SK-N-SH treated with all-trans-retinoic acid at 6 μM for 48 hours (cell line): ENCODE results near the gene ADNP.

Source experiments
- ATAC-seq: fragments of 200-7000 bp; cut with Tn5 transposase; 3 replicates; pipeline ENCODE4 v1.9.1; 2020; ENCODE audit warnings: mild to moderate bottlenecking, moderate library complexity
- ARNTL ChIP-seq: fragments of 450-650 bp; formaldehyde crosslinking; IDR thresholded peaks from 2 replicates; pipeline ENCODE4 v1.5.0; 2020; ENCODE audit warnings: low read depth, mild to moderate bottlenecking, moderate library complexity, borderline replicate concordance
- BACH2 ChIP-seq: fragments of 250-450 bp; sonication (Bioruptor Pico); IDR thresholded peaks from 2 replicates; pipeline ENCODE4 v1.9.0; 2021; ENCODE audit warnings: mild to moderate bottlenecking, borderline replicate concordance
- CREB5 ChIP-seq: fragments of 250-450 bp; sonication (Bioruptor Pico); IDR thresholded peaks from 2 replicates; pipeline ENCODE4 v1.5.1; 2020; ENCODE audit warnings: low read depth, mild to moderate bottlenecking, moderate library complexity
- CSDC2 ChIP-seq: fragments of 250-450 bp; sonication (Bioruptor Pico); IDR thresholded peaks from 2 replicates; pipeline ENCODE4 v1.5.0; 2020; ENCODE audit warnings: mild to moderate bottlenecking, moderate library complexity
- ESRRG ChIP-seq: fragments of 250-450 bp; sonication (Bioruptor Pico); IDR thresholded peaks from 2 replicates; pipeline ENCODE4 v1.6.1; 2021; ENCODE audit warnings: mild to moderate bottlenecking
- GLIS3 ChIP-seq: fragments of 250-450 bp; sonication (Bioruptor Pico); IDR thresholded peaks from 2 replicates; pipeline ENCODE4 v1.5.0; 2020; ENCODE audit warnings: mild to moderate bottlenecking, moderate library complexity
- ISL1 ChIP-seq: fragments of 250-450 bp; sonication (Bioruptor Pico); IDR thresholded peaks from 2 replicates; pipeline ENCODE4 v2.1.2; 2022; ENCODE audit warnings: mild to moderate bottlenecking, moderate library complexity
- OSR1 ChIP-seq: fragments of 250-450 bp; sonication (Bioruptor Pico); IDR thresholded peaks from 2 replicates; pipeline ENCODE4 v1.8.0; 2022; ENCODE audit warnings: moderate library complexity, mild to moderate bottlenecking, inconsistent platforms
- PATZ1 ChIP-seq: fragments of 250-450 bp; sonication (Bioruptor Pico); IDR thresholded peaks from 2 replicates; pipeline ENCODE4 v1.8.0; 2020; ENCODE audit warnings: mild to moderate bottlenecking, moderate library complexity, borderline replicate concordance
- POU6F1 ChIP-seq: fragments of 250-450 bp; sonication (Bioruptor Pico); IDR thresholded peaks from 2 replicates; pipeline ENCODE4 v1.8.0; 2021; ENCODE audit warnings: low read depth, mild to moderate bottlenecking, moderate library complexity, borderline replicate concordance
- RARB ChIP-seq: fragments of 250-450 bp; sonication (Bioruptor Pico); IDR thresholded peaks from 2 replicates; pipeline ENCODE4 v1.8.0; 2021; ENCODE audit warnings: mild to moderate bottlenecking, moderate library complexity
- SNAI2 ChIP-seq: fragments of 250-450 bp; sonication (Bioruptor Pico); IDR thresholded peaks from 2 replicates; pipeline ENCODE4 v1.5.0; 2020; ENCODE audit warnings: mild to moderate bottlenecking, moderate library complexity
- TCF4 ChIP-seq: fragments of 250-450 bp; sonication (Bioruptor Pico); IDR thresholded peaks from 2 replicates; pipeline ENCODE4 v1.8.0; 2021; ENCODE audit warnings: mild to moderate bottlenecking, moderate library complexity, borderline replicate concordance
- TOX ChIP-seq: fragments of 250-450 bp; sonication (Bioruptor Pico); IDR thresholded peaks from 2 replicates; pipeline ENCODE4 v1.8.0; 2021; ENCODE audit warnings: mild to moderate bottlenecking, moderate library complexity, borderline replicate concordance
- TSHZ2 ChIP-seq: fragments of 250-450 bp; sonication (Bioruptor Pico); IDR thresholded peaks from 2 replicates; pipeline ENCODE4 v1.5.0; 2020; ENCODE audit warnings: mild to moderate bottlenecking, moderate library complexity
- ZC3H10 ChIP-seq: fragments of 250-450 bp; sonication (Bioruptor Pico); IDR thresholded peaks from 2 replicates; pipeline ENCODE4 v1.5.1; 2021; ENCODE audit warnings: mild to moderate bottlenecking, moderate library complexity
- ZFP30 ChIP-seq: fragments of 450-650 bp; formaldehyde crosslinking; IDR thresholded peaks from 2 replicates; pipeline ENCODE4 v1.5.0; 2022; ENCODE audit warnings: mild to moderate bottlenecking, moderate library complexity
- ZNF565 ChIP-seq: fragments of 450-650 bp; formaldehyde crosslinking; conservative IDR thresholded peaks from 2 replicates; pipeline ENCODE4 v1.5.0; 2020; ENCODE audit warnings: low read depth, mild to moderate bottlenecking, moderate library complexity
- ZNF70 ChIP-seq: fragments of 450-650 bp; formaldehyde crosslinking; IDR thresholded peaks from 2 replicates; pipeline ENCODE4 v1.5.0; 2020; ENCODE audit warnings: mild to moderate bottlenecking, moderate library complexity
- ZNF8 ChIP-seq: fragments of 450-650 bp; formaldehyde crosslinking; IDR thresholded peaks from 2 replicates; pipeline ENCODE4 v1.5.0; 2020; ENCODE audit warnings: mild to moderate bottlenecking, moderate library complexity

The ADNP gene

GRCh38 chr20:50969912-50970311 lies 38.7 kb upstream of the ADNP start:
- no peak for TF ChIP-seq TOX (CRISPR knock-in tag)
- no peak for TF ChIP-seq PATZ1
- TF ChIP-seq ZNF8 (CRISPR knock-in tag) = no peak
- no peak for TF ChIP-seq OSR1 (CRISPR knock-in tag)
- TF ChIP-seq RARB (CRISPR knock-in tag) = no peak
- TF ChIP-seq BACH2 (CRISPR knock-in tag) = no peak
- no peak for ATAC-seq

GRCh38 chr20:50969435-50969834 lies 38.2 kb upstream of the ADNP start:
- TF ChIP-seq ZNF565 = no peak
- TF ChIP-seq GLIS3 = no peak
- TF ChIP-seq ARNTL = no peak
- no peak for TF ChIP-seq ZC3H10 (CRISPR knock-in tag)
- TF ChIP-seq ZFP30 (CRISPR knock-in tag) = no peak
- TF ChIP-seq ESRRG (CRISPR knock-in tag) = no peak
- TF ChIP-seq ZNF70 (CRISPR knock-in tag) = no peak
- no peak for TF ChIP-seq TOX (CRISPR knock-in tag)
- TF ChIP-seq TSHZ2 (CRISPR knock-in tag) = no peak
- TF ChIP-seq TCF4 (CRISPR knock-in tag) = no peak
- TF ChIP-seq SNAI2 (CRISPR knock-in tag) = no peak
- TF ChIP-seq OSR1 (CRISPR knock-in tag) = no peak
- TF ChIP-seq POU6F1 = no peak
- TF ChIP-seq CREB5 (CRISPR knock-in tag) = no peak
- no peak for TF ChIP-seq BACH2 (CRISPR knock-in tag)
- no peak for ATAC-seq

GRCh38 chr20:50968289-50968688 lies 37.1 kb upstream of the ADNP start:
- ATAC-seq = no peak
- TF ChIP-seq TOX (CRISPR knock-in tag) = no peak
- TF ChIP-seq SNAI2 (CRISPR knock-in tag) = no peak
- no peak for TF ChIP-seq ISL1 (CRISPR knock-in tag)
- TF ChIP-seq CSDC2 (CRISPR knock-in tag) = no peak
- TF ChIP-seq ZFP30 (CRISPR knock-in tag) = no peak

- TF ChIP-seq TCF4 (CRISPR knock-in tag) = no peak
- TF ChIP-seq POU6F1 = no peak
- no peak for TF ChIP-seq ARNTL
- no peak for TF ChIP-seq GLIS3
- TF ChIP-seq ZFP30 (CRISPR knock-in tag) = no peak
- ATAC-seq = no peak
Observed at GRCh38 chr20:50967586-50967985, 36.3 kb upstream of the ADNP start.
